GM12878 (cell line): ENCODE data around the gene AHCYL2.

Experiments
- BACH1 ChIP-seq: fragments of 450-650 bp; IDR thresholded peaks from 2 replicates; pipeline ENCODE4 v1.6.1; 2017; ENCODE audit warnings: mild to moderate bottlenecking, borderline replicate concordance
- CBFB ChIP-seq: IDR thresholded peaks from 2 replicates; pipeline ENCODE4 v1.6.1; 2016; ENCODE audit warnings: antibody characterized with exemption, low read depth
- CHD1 ChIP-seq: IDR thresholded peaks from 2 replicates; pipeline ENCODE4 v1.6.1; 2012; ENCODE audit warnings: low read depth, low read length, improper control_type of control experiment
- EZH2 ChIP-seq: IDR thresholded peaks from 2 replicates; pipeline ENCODE4 v1.6.1; 2012; ENCODE audit warnings: low read depth, mild to moderate bottlenecking, control low read depth, inconsistent platforms, low read length, borderline replicate concordance; ENCODE audit not compliant: control insufficient read depth
- MEF2A ChIP-seq: IDR thresholded peaks from 2 replicates; pipeline ENCODE4 v1.6.1; 2011; ENCODE audit warnings: low read depth, mild to moderate bottlenecking, low read length, moderate library complexity; ENCODE audit not compliant: insufficient read depth
- NR2F1 ChIP-seq: fragments of 450-650 bp; conservative IDR thresholded peaks from 2 replicates; pipeline ENCODE4 v1.6.1; 2017; ENCODE audit warnings: mild to moderate bottlenecking
- POLR2AphosphoS5 ChIP-seq: IDR thresholded peaks from 2 replicates; pipeline ENCODE4 v1.6.1; 2011; ENCODE audit warnings: mild to moderate bottlenecking, low read length, inconsistent platforms
- RFX5 ChIP-seq: IDR thresholded peaks from 2 replicates; pipeline ENCODE4 v1.6.1; 2011; ENCODE audit warnings: low read depth, low read length, improper control_type of control experiment
- SIN3A ChIP-seq: IDR thresholded peaks from 2 replicates; pipeline ENCODE4 v1.6.1; 2012; ENCODE audit warnings: low read depth, low read length, improper control_type of control experiment
- SUPT20H ChIP-seq: IDR thresholded peaks from 2 replicates; pipeline ENCODE4 v1.6.1; 2011; ENCODE audit warnings: low read depth, mild to moderate bottlenecking, low read length, moderate library complexity, borderline replicate concordance; ENCODE audit not compliant: control insufficient read depth
- SUZ12 ChIP-seq: fragments of 200-600 bp; sonication (generic); IDR thresholded peaks from one replicate; pipeline ENCODE4 v1.6.1; 2018; ENCODE audit warnings: antibody characterized with exemption, mild to moderate bottlenecking; ENCODE audit not compliant: unreplicated experiment
- USF2 ChIP-seq: IDR thresholded peaks from 2 replicates; pipeline ENCODE4 v1.6.1; 2011; ENCODE audit warnings: low read depth, low read length, improper control_type of control experiment, borderline replicate concordance
- ZNF24 ChIP-seq: fragments of 450-650 bp; IDR thresholded peaks from 2 replicates; pipeline ENCODE4 v1.6.1; 2017; ENCODE audit warnings: antibody characterized with exemption, mild to moderate bottlenecking
- TF ChIP-seq, protein P1 (sequence below), 3 experiments: IDR thresholded peaks in 2 of 3; conservative IDR thresholded peaks in 1 of 3; 2 replicates each; pipeline ENCODE4 v1.5.1; 2011; ENCODE audit warnings: low read depth in 3 of 3, low read length in 3 of 3, mild to moderate bottlenecking in 3 of 3, control low read depth in 2 of 3, moderate library complexity in 2 of 3, inconsistent platforms in 1 of 3, mixed read lengths in 1 of 3; ENCODE audit not compliant: control insufficient read depth in 2 of 3, insufficient read depth in 1 of 3; ENCODE audit errors: extremely low read depth in 1 of 3

DNA sequence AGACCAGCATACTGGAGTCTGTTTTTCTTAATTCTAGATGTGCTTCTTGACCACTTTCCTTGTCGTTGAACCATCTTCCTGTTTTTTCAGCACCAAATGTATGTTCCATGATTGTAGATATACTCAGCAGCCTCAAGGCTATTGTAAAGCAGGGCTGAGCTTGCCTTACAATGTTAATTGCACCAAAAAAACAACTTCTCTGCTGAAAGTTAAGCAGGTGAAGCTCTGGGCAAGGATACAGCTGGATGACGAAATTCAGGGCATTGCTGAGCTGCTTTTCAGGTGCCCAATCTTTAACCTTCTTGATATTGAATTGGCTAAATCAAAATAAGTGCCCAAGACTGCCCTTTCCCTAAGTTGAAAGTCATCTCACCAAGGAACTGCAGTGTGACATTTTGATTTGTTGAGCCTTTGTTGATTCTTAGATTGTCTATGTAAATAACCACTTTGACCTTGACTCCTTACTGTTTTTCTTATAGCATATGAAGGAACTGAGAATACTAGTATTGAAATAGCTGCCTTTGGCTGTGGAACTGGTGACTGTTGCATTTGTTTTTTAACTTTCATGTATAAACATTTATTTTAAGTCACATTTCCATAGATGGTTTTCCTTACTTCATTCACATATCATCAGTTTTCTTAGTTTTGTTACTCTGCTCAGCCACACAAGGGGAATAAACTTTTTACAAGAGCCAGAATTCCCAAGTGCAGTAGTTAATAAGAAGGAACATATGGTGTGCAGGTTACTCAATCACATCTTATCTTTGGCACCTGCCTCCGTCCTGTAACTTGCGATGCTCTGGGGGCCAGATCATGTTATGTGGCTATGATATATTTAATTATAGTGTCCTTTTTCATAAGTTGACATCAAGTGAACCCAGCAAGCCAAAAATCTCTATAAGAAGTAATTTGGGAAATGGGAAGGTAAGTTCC is 3.1 kb downstream of the AHCYL2 start:
- TF ChIP-seq, protein P1, sequence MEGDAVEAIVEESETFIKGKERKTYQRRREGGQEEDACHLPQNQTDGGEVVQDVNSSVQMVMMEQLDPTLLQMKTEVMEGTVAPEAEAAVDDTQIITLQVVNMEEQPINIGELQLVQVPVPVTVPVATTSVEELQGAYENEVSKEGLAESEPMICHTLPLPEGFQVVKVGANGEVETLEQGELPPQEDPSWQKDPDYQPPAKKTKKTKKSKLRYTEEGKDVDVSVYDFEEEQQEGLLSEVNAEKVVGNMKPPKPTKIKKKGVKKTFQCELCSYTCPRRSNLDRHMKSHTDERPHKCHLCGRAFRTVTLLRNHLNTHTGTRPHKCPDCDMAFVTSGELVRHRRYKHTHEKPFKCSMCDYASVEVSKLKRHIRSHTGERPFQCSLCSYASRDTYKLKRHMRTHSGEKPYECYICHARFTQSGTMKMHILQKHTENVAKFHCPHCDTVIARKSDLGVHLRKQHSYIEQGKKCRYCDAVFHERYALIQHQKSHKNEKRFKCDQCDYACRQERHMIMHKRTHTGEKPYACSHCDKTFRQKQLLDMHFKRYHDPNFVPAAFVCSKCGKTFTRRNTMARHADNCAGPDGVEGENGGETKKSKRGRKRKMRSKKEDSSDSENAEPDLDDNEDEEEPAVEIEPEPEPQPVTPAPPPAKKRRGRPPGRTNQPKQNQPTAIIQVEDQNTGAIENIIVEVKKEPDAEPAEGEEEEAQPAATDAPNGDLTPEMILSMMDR (IDR thresholded peaks at IDR 0.05 in 2 of 3, conservative IDR thresholded peaks at IDR 0.05 in 1 of 3; ENCODE audit: control insufficient read depth in 2 of 3, extremely low read depth in 1 of 3, insufficient read depth in 1 of 3, low read depth in 3 of 3, low read length in 3 of 3), result no peak
- TF ChIP-seq ZNF24 (no peak), EZH2 (no peak), POLR2AphosphoS5 (no peak), SIN3A (no peak), BACH1 (no peak), SUPT20H (no peak), NR2F1 (no peak), RFX5 (no peak), CBFB (no peak), SUZ12 (no peak), USF2 (no peak), CHD1 (no peak), MEF2A (no peak)
